Smooth muscle cell (in vitro differentiated cells): ENCODE results near the gene MED16. TPM values are rescaled to one million over a fixed set of nuclear protein-coding genes. Genes with fewer than 3 reads are reported as not detected.
"Not testable (repeated sequence)": the region's sequence is repeated elsewhere in the genome, so short reads cannot be mapped to it uniquely, and the experiment has no call there.

Experiments
- DNase-seq: peaks from one replicate; lab custom pipeline; 2025; ENCODE audit not compliant: unreplicated experiment; lab: John Stamatoyannopoulos, UW
- H2AFZ ChIP-seq: fragments of 200-600 bp; sonication (generic); 2 replicates; pipeline ENCODE4 v1.6.0; 2016; ENCODE audit warnings: antibody characterized with exemption, low read depth, mild to moderate bottlenecking
- H3F3A ChIP-seq: fragments of 200-600 bp; sonication (generic); 2 replicates; pipeline ENCODE4 v1.6.0; 2017; ENCODE audit warnings: antibody characterized with exemption, low read depth
- H3K27ac ChIP-seq: fragments of 200-600 bp; sonication (generic); 2 replicates; pipeline ENCODE4 v1.5.1; 2016; ENCODE audit warnings: low read depth, mild to moderate bottlenecking
- H3K27me3 ChIP-seq: fragments of 200-600 bp; sonication (generic); 2 replicates; pipeline ENCODE4 v1.6.1; 2016; ENCODE audit warnings: low read depth, mild to moderate bottlenecking
- H3K36me3 ChIP-seq: fragments of 200-600 bp; sonication (generic); 2 replicates; pipeline ENCODE4 v1.5.1; 2016; ENCODE audit warnings: low read depth
- H3K4me1 ChIP-seq: fragments of 200-600 bp; sonication (generic); 2 replicates; pipeline ENCODE4 v1.5.1; 2016; ENCODE audit warnings: low read depth
- H3K4me2 ChIP-seq: fragments of 200-600 bp; sonication (generic); 2 replicates; pipeline ENCODE4 v1.6.0; 2016; ENCODE audit warnings: mild to moderate bottlenecking
- H3K4me3 ChIP-seq: fragments of 200-600 bp; sonication (generic); 2 replicates; pipeline ENCODE4 v1.5.1; 2016; ENCODE audit warnings: mild to moderate bottlenecking
- H3K79me2 ChIP-seq: fragments of 200-600 bp; sonication (generic); 2 replicates; pipeline ENCODE4 v1.6.0; 2016; ENCODE audit warnings: low read depth, mild to moderate bottlenecking
- H3K9ac ChIP-seq: fragments of 200-600 bp; sonication (generic); 2 replicates; pipeline ENCODE4 v1.6.0; 2016; ENCODE audit warnings: low read depth
- H3K9me3 ChIP-seq: fragments of 200-600 bp; sonication (generic); replicated peaks from 2 replicates; pipeline ENCODE4 v1.5.1; 2016; ENCODE audit warnings: low read depth
- H4K20me1 ChIP-seq: fragments of 200-600 bp; sonication (generic); 2 replicates; pipeline ENCODE4 v1.6.0; 2016; ENCODE audit warnings: low read depth
- CTCF ChIP-seq: fragments of 200-600 bp; sonication (generic); IDR thresholded peaks from 2 replicates; pipeline ENCODE4 v1.5.1; 2017; ENCODE audit warnings: borderline replicate concordance, mild to moderate bottlenecking, antibody characterized with exemption; ENCODE audit not compliant: insufficient read depth, poor library complexity, severe bottlenecking
- WGBS: methylation state at CpG from one replicate; pipeline ENCODE4 v1.1.7; 2016; ENCODE audit warnings: low lambda C conversion rate; 5-methylcytosine and 5-hydroxymethylcytosine counted together
- polyA plus RNA-seq: library from polyadenylated mRNA; unstranded; fragments of >200 nt; fragmentation: Nextera tagmentation; extraction: Ambion mirVana; gene quantifications from 2 replicates; pipeline ENCODE4 v1.2.1, GENCODE V29; 2016
- total RNA-seq: library from RNA; depleted of rRNA; stranded (reverse); fragments of >200 nt; gene quantifications from 2 replicates; pipeline ENCODE4 v1.2.3, GENCODE V29; 2014

Gene MED16
- total and polyA plus RNA-seq, 2 experiments from 2014 or later: 25.2 to 87.1 TPM

GRCh38 chr19:855142-855541 lies 37.8 kb downstream of the MED16 start:
- peaks cover 4% of the 10 kb centered on the region for H3K27me3 ChIP-seq
- H3K9me3 ChIP-seq: no peaks in the 10 kb centered on the region
- no peak for TF ChIP-seq CTCF
- no peak for DNase-seq
- H2AFZ ChIP-seq: no peak overlapping the region
- peaks cover 6% of the 10 kb centered on the region for H3F3A ChIP-seq
- no peaks in the 10 kb centered on the region for H4K20me1 ChIP-seq
- H3K4me2 ChIP-seq: no peak overlapping the region
- 89% methylated on average over 12 of the region's 12 CpGs for WGBS
- no peak overlapping the region for H3K4me3 ChIP-seq
- no peaks in the 10 kb centered on the region for H3K4me1 ChIP-seq
- H3K36me3 ChIP-seq: no peaks in the 10 kb centered on the region
- H3K9ac ChIP-seq: no peak overlapping the region
- H3K27ac ChIP-seq: no peak overlapping the region
- H3K79me2 ChIP-seq: no peaks in the 10 kb centered on the region

DNA sequence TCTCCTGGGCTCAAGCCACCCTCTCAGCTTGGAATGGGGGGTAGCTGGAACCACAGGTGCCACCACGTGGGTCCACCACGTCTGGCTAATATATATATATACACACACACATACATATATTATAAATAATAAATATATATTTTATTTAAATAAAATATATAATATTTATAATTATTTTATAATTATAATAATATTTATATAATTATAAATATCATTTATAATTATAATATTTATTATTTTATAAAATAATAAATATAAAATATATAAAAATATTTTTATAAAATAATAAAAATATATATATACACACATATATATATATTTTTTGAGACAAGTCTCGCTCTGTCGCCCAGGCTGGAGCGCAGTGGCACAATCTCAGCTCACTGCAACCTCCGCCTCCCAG lies 38.4 kb downstream of the MED16 start:
- H3K27me3 ChIP-seq: no peaks in the 10 kb centered on the region
- no peaks in the 10 kb centered on the region for H4K20me1 ChIP-seq
- no peak for DNase-seq
- H3K4me2 ChIP-seq: no peak overlapping the region
- no peak for TF ChIP-seq CTCF
- H3K79me2 ChIP-seq: no peaks in the 10 kb centered on the region
- WGBS: 86% methylated on average over 6 of the region's 6 CpGs
- peaks cover 8% of the 10 kb centered on the region for H3F3A ChIP-seq
- H3K4me1 ChIP-seq: no peaks in the 10 kb centered on the region
- H3K36me3 ChIP-seq: no peaks in the 10 kb centered on the region
- no peak overlapping the region for H3K4me3 ChIP-seq
- H3K9ac ChIP-seq: no peak overlapping the region
- no peaks in the 10 kb centered on the region for H3K9me3 ChIP-seq
- no peak overlapping the region for H2AFZ ChIP-seq
- H3K27ac ChIP-seq: no peak overlapping the region

DNA sequence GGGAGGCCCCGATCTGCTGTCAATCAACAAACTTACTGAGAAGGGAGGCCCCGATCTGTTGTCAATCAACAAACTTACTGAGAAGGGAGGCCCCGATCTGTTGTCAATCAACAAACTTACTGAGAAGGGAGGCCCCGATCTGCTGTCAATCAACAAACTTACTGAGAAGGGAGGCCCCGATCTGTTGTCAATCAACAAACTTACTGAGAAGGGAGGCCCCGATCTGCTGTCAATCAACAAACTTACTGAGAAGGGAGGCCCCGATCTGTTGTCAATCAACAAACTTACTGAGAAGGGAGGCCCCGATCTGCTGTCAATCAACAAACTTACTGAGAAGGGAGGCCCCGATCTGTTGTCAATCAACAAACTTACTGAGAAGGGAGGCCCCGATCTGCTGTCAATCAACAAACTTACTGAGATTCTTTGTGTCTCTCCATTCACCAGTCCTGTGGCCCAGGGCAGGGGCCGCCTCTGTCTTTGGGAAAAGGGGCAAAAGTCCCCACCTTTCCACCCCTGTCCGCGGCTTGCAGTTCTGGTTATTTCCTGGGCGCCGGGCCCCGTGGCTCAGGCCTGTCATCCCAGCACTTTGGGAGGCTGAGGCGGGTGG lies 39.3 kb downstream of the MED16 start:
- H4K20me1 ChIP-seq, H3K4me3 ChIP-seq, H3K4me2 ChIP-seq, H3K4me1 ChIP-seq, H3K27ac ChIP-seq, H3K9me3 ChIP-seq, H3K27me3 ChIP-seq, H2AFZ ChIP-seq, DNase-seq, H3K36me3 ChIP-seq, H3F3A ChIP-seq, H3K9ac ChIP-seq, H3K79me2 ChIP-seq: not testable (repeated sequence)
- WGBS: 94% methylated on average over 12 of the region's 17 CpGs

DNA sequence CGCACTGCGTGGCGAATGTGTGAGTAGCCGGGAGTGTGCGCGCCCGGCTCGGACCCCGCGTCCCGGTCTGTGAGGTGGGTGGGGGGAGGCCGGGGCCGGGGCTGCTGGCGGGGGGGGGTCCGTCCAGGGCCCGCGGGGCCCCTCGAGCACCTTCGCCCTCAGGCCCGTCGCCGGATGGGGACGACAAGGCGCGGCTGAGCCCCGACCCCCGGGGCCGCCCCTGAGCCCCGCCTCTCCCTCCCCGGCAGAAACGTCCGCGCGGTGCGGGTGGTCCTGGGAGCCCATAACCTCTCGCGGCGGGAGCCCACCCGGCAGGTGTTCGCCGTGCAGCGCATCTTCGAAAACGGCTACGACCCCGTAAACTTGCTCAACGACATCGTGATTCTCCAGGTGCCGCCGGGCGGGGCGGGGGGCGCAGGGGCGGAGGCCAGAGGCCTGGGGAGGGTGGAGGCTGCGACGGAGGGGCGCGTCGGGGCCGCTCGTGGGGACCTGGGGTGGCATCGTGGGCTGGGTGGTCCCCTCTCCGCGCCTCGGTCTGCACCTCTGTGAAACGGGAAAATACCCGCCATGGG lies 39.9 kb downstream of the MED16 start:
- H3K9ac ChIP-seq: no peak overlapping the region
- no peaks in the 10 kb centered on the region for H3K79me2 ChIP-seq
- no peaks in the 10 kb centered on the region for H3K9me3 ChIP-seq
- H3K4me1 ChIP-seq: no peaks in the 10 kb centered on the region
- no peak overlapping the region for H3K4me2 ChIP-seq
- no peak for TF ChIP-seq CTCF
- H4K20me1 ChIP-seq: no peaks in the 10 kb centered on the region
- DNase-seq: no peak
- no peaks in the 10 kb centered on the region for H3K27me3 ChIP-seq
- no peaks in the 10 kb centered on the region for H3K36me3 ChIP-seq
- H3F3A ChIP-seq: peaks cover 8% of the 10 kb centered on the region
- H2AFZ ChIP-seq: no peak overlapping the region
- no peak overlapping the region for H3K4me3 ChIP-seq
- no peak overlapping the region for H3K27ac ChIP-seq
- 95% methylated on average over 24 of the region's 67 CpGs for WGBS
